WERI-Rb-1 (cell line): ENCODE data around the gene SLC8A3.

Source experiments
- DNase-seq: peaks from one replicate; pipeline ENCODE4 v3.0.0-alpha.2; 2020
- H3K27ac ChIP-seq: fragments of 250-450 bp; sonication (Bioruptor Pico); 2 replicates; pipeline ENCODE4 v1.5.1; 2020; ENCODE audit warnings: mild to moderate bottlenecking, moderate library complexity
- H3K27me3 ChIP-seq: fragments of 250-450 bp; sonication (Bioruptor Pico); 2 replicates; pipeline ENCODE4 v1.5.1; 2021; ENCODE audit warnings: mild to moderate bottlenecking, low read depth, moderate library complexity; ENCODE audit not compliant: insufficient read depth, severe bottlenecking
- H3K36me3 ChIP-seq: fragments of 250-450 bp; sonication (Bioruptor Pico); 2 replicates; pipeline ENCODE4 v1.5.1; 2020; ENCODE audit warnings: mild to moderate bottlenecking, moderate library complexity
- H3K4me3 ChIP-seq: 2 replicates; pipeline ENCODE4 v1.5.1; 2011; ENCODE audit warnings: low read depth, mild to moderate bottlenecking, control low read depth, low read length
- H3K9me3 ChIP-seq: fragments of 250-450 bp; sonication (Bioruptor Pico); 2 replicates; pipeline ENCODE4 v1.5.1; 2021; ENCODE audit warnings: mild to moderate bottlenecking, moderate library complexity; ENCODE audit not compliant: severe bottlenecking
- CTCF ChIP-seq: IDR thresholded peaks from 2 replicates; pipeline ENCODE4 v1.5.1; 2011; ENCODE audit warnings: low read depth, mild to moderate bottlenecking, control low read depth, inconsistent platforms, low read length

SLC8A3 gene

GRCh38 chr14:70108419-70108818, 80.3 kb downstream of the SLC8A3 start:
- Histone ChIP-seq H3K36me3 (no peaks in the 10 kb centered on the region), H3K27me3 (peaks cover 6% of the 10 kb centered on the region), H3K9me3 (no peaks in the 10 kb centered on the region), H3K4me3 (no peak overlapping the region), H3K27ac (no peak overlapping the region)
- TF ChIP-seq CTCF, result no peak
- no peak for DNase-seq

GRCh38 chr14:70107309-70107708, 81.4 kb downstream of the SLC8A3 start:
- TF ChIP-seq CTCF, result no peak
- no peak for DNase-seq
- Histone ChIP-seq H3K27me3 (peaks cover 6% of the 10 kb centered on the region), H3K4me3 (no peak overlapping the region), H3K36me3 (no peaks in the 10 kb centered on the region), H3K27ac (no peak overlapping the region), H3K9me3 (no peaks in the 10 kb centered on the region)

GRCh38 chr14:70100071-70100470, 88.7 kb downstream of the SLC8A3 start:
- Histone ChIP-seq H3K36me3 (no peaks in the 10 kb centered on the region), H3K27ac (no peak overlapping the region), H3K4me3 (no peak overlapping the region), H3K9me3 (no peaks in the 10 kb centered on the region), H3K27me3 (peaks cover 3% of the 10 kb centered on the region)
- no peak for DNase-seq
- no peak for TF ChIP-seq CTCF

- H3K27me3 ChIP-seq, result peaks cover 4% of the 10 kb centered on the region
- no peak for DNase-seq
Observed at GRCh38 chr14:70098250-70098809, 90.4 kb downstream of the SLC8A3 start.

GRCh38 chr14:70097576-70098249, 91.0 kb downstream of the SLC8A3 start:
- DNase-seq, result peak; percentile 68
- peaks cover 8% of the 10 kb centered on the region for H3K27me3 ChIP-seq

More at GRCh38 chr14:70098250-70098809, 90.4 kb downstream of the SLC8A3 start:
- Histone ChIP-seq H3K27ac (no peak overlapping the region), H3K36me3 (no peaks in the 10 kb centered on the region), H3K4me3 (no peak overlapping the region), H3K9me3 (no peaks in the 10 kb centered on the region)
- TF ChIP-seq CTCF, result no peak

More at GRCh38 chr14:70097576-70098249, 91.0 kb downstream of the SLC8A3 start:
- Histone ChIP-seq H3K36me3 (no peaks in the 10 kb centered on the region), H3K9me3 (no peaks in the 10 kb centered on the region), H3K4me3 (no peak overlapping the region), H3K27ac (no peak overlapping the region)
- TF ChIP-seq CTCF, result no peak
